GM12878 (cell line): ENCODE measurements around the gene MARCHF4. TPM values are rescaled to one million over a fixed set of nuclear protein-coding genes. Genes with fewer than 3 reads are reported as not detected.

ENCODE experiments used
- ATAC-seq: fragments of 200-7000 bp; cut with Tn5 transposase; 3 replicates; pipeline ENCODE4 v1.9.1; 2020; ENCODE audit warnings: mild to moderate bottlenecking, moderate library complexity
- BruUV-seq: library from RNA; stranded (reverse); fragments of 400-500 nt; replicated peaks from 2 replicates; lab custom pipeline; 2021; lab: Mats Ljungman, UMichigan
- CTCF ChIA-PET: fragments of 300-600 bp; sonication (Branson Sonifier 250); formaldehyde crosslinking; extraction: SDS; loops from one replicate; lab custom pipeline; 2021; ENCODE audit warnings: inconsistent platforms; lab: Yijun Ruan, JAX
- POLR2A ChIA-PET: fragments of 350-600 bp; formaldehyde crosslinking; extraction: SDS; loops from one replicate; lab custom pipeline; 2021; ENCODE audit warnings: inconsistent platforms; lab: Charles Lee
- RAD21 ChIA-PET: fragments of 300-600 bp; sonication (Branson Sonifier 250); formaldehyde crosslinking; loops from one replicate; lab custom pipeline; 2023; ENCODE audit warnings: antibody characterized with exemption; ENCODE audit not compliant: unreplicated experiment; lab: Charles Lee
- SMC1A ChIA-PET: fragments of 300-600 bp; sonication (Branson Sonifier 250); formaldehyde crosslinking; loops from one replicate; lab custom pipeline; 2023; ENCODE audit not compliant: unreplicated experiment, uncharacterized antibody; lab: Charles Lee
- DNase-seq: peaks from one replicate; pipeline ENCODE4 v3.0.0-alpha.2; 2011; ENCODE audit warnings: low read depth, low spot score
- FAIRE-seq: peaks from 3 replicates; lab custom pipeline; 2011; peaks lifted over from hg19 to GRCh38; lab: Jason Lieb, UNC
- H2AFZ ChIP-seq: 2 replicates; pipeline ENCODE4 v1.6.0; 2011; ENCODE audit warnings: low read depth, low read length, control low read depth; ENCODE audit not compliant: control insufficient read depth
- H3K27ac ChIP-seq: 2 replicates; pipeline ENCODE4 v1.5.1; 2011; ENCODE audit warnings: control low read depth; ENCODE audit not compliant: control insufficient read depth, insufficient read depth
- H3K27me3 ChIP-seq, 2 experiments: replicated peaks in 1 of 2; 2 replicates each; pipeline versions ENCODE4 v1.6.0 to v1.6.1; 2011; ENCODE audit warnings: low read length in 1 of 2; ENCODE audit not compliant: control insufficient read depth in 2 of 2, insufficient read depth in 2 of 2
- H3K36me3 ChIP-seq, 2 experiments: 2 replicates each; pipeline ENCODE4 v1.5.1; 2011; ENCODE audit warnings: low read length in 1 of 2; ENCODE audit not compliant: control insufficient read depth in 2 of 2, insufficient read depth in 2 of 2
- H3K4me1 ChIP-seq: 2 replicates; pipeline ENCODE4 v1.6.1; 2011; ENCODE audit warnings: mild to moderate bottlenecking, low read length, moderate library complexity, mixed read lengths; ENCODE audit not compliant: control insufficient read depth, insufficient read depth
- H3K4me2 ChIP-seq: 2 replicates; pipeline ENCODE4 v1.6.0; 2011; ENCODE audit warnings: control low read depth; ENCODE audit not compliant: control insufficient read depth, insufficient read depth
- H3K4me3 ChIP-seq: fragments of 200-600 bp; sonication (generic); 2 replicates; pipeline ENCODE4 v1.5.1; 2016
- H3K79me2 ChIP-seq: 2 replicates; pipeline ENCODE4 v1.6.0; 2011; ENCODE audit warnings: low read length; ENCODE audit not compliant: control insufficient read depth, insufficient read depth
- H3K9ac ChIP-seq: 2 replicates; pipeline ENCODE4 v1.8.0; 2011; ENCODE audit warnings: low read length, control low read depth, mixed read lengths; ENCODE audit not compliant: control insufficient read depth, insufficient read depth
- H3K9me3 ChIP-seq: replicated peaks from 3 replicates; pipeline ENCODE4 v1.5.1; 2011; ENCODE audit warnings: mild to moderate bottlenecking, low read length; ENCODE audit not compliant: control insufficient read depth, insufficient read depth
- H4K20me1 ChIP-seq: 2 replicates; pipeline ENCODE4 v1.6.0; 2011; ENCODE audit not compliant: control insufficient read depth, insufficient read depth
- FOXK2 ChIP-seq: fragments of 450-650 bp; IDR thresholded peaks from 2 replicates; pipeline ENCODE4 v1.6.1; 2017; ENCODE audit warnings: mild to moderate bottlenecking, moderate library complexity
- IKZF2 ChIP-seq, 2 experiments: fragments of 450-650 bp; IDR thresholded peaks; 2 replicates each; pipeline ENCODE4 v1.6.1; 2017; ENCODE audit warnings: mild to moderate bottlenecking in 2 of 2, moderate library complexity in 2 of 2
- NFYA ChIP-seq: IDR thresholded peaks from 2 replicates; pipeline ENCODE4 v1.6.1; 2011; ENCODE audit warnings: low read depth, mild to moderate bottlenecking, low read length, improper control_type of control experiment, borderline replicate concordance
- PAX5 ChIP-seq: IDR thresholded peaks from 2 replicates; pipeline ENCODE4 v1.6.1; 2011; ENCODE audit warnings: low read depth, low read length, borderline replicate concordance
- ZNF217 ChIP-seq: fragments of 450-650 bp; IDR thresholded peaks from 2 replicates; pipeline ENCODE4 v1.6.1; 2017; ENCODE audit warnings: antibody characterized with exemption, mild to moderate bottlenecking
- WGBS: methylation state at CpG from one replicate; pipeline ENCODE4 v1.1.6; 2016; ENCODE audit warnings: low lambda C conversion rate; ENCODE audit not compliant: insufficient replicate concordance, insufficient coverage; ENCODE audit errors: missing lambda C conversion rate; 5-methylcytosine and 5-hydroxymethylcytosine counted together
- in situ Hi-C: fragments of 300-500 bp; cut with MboI; formaldehyde crosslinking; loops from 9 replicates; pipeline ENCODE4 v1.14.3; 2018; ENCODE audit warnings: mixed read lengths
- intact Hi-C: fragments of 100-400 bp; cut with micrococcal nuclease; formaldehyde crosslinking; loops from one replicate; pipeline ENCODE4 v1.14.2; 2022; ENCODE audit not compliant: unreplicated experiment
- polyA plus RNA-seq, 11 experiments: library from polyadenylated mRNA; depleted of rRNA in 4 of 11; unstranded in 6 of 11; stranded (reverse) in 5 of 11; fragments of >200 nt; fragmentation: Nextera tagmentation in 4 of 11; fragmentation: Illumina TruSeq in 1 of 11; extraction: Ambion mirVana in 4 of 11; extraction: Trizol in 1 of 11; gene quantifications; 1 replicate in 1 of 11; 2 replicates in 10 of 11; pipeline versions ENCODE4 v1.2.1 to v1.2.3, GENCODE V29; 2011 to 2016; ENCODE audit warnings: inconsistent platforms in 2 of 11, missing spikeins in 2 of 11, low read depth in 1 of 11
- total RNA-seq, 4 experiments: library from RNA; depleted of rRNA in 3 of 4; stranded (reverse); fragments of >200 nt in 3 of 4; fragmentation: Illumina TruSeq in 1 of 4; extraction: Trizol in 1 of 4; gene quantifications; 2 replicates each; pipeline versions ENCODE4 v1.2.1 to v1.2.3, GENCODE V29; 2013 to 2021
- TF ChIP-seq, protein P1 (sequence below): IDR thresholded peaks from 2 replicates; pipeline ENCODE4 v1.6.1; 2012; ENCODE audit warnings: low read length, inconsistent platforms
- TF ChIP-seq, protein P2 (sequence below): IDR thresholded peaks from 2 replicates; pipeline ENCODE4 v1.6.1; 2012; ENCODE audit warnings: low read depth, low read length, improper control_type of control experiment
- TF ChIP-seq, protein P3 (sequence below): fragments of 450-650 bp; IDR thresholded peaks from 2 replicates; pipeline ENCODE4 v1.6.1; 2014; ENCODE audit warnings: mild to moderate bottlenecking

MARCHF4 gene
- total and polyA plus RNA-seq, 10 of the 15 experiments (the other 5 are each of a cell fraction or from before 2014, with no cell fraction given), result not detected

DNA sequence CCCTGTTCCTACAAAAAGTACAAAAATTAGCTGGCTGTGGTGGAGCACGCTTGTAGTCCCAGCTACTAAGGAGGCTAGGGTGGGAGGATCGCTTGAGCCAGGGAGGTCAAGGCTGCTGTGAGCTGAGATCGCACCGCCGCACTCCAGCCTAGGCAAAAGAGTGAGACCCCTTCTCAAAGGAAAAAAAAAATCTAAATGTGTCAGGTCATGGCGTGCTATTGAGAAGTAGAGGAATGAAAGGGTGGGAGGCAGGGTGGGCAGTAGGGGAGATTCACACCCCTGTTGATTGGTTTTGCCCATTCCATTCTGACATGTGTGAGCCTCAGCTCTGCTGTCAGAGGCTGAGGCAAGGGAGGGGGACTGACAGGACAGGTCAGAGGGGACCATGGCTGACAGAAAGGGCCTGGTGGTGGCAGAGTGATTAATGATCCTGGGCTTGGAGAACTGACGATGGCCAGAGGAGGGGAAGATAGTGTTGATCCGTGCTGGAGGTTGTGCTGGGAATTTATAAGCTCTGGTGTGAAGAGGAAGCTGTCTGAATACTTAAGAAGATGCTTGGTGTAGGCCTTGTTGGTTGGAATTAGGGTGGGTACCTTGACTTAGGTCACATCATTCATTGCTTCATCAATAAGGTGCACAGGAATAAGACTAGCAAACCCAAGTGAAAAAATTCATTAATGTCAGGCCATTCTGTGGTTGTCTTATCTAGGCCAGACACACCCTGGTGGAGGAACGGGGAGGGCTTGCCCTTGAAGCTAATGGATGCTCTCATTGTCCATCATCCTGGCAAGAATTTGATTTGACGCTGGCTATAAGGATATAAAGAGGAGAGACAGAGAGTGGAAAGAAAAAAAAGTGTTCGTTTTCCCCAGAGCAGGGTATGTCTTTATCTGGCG, 20.9 kb upstream of the MARCHF4 start:
- CTCF ChIA-PET, result no interaction called here
- H3K27ac ChIP-seq, result no peak overlapping the region
- intact Hi-C loops, result no loop called here
- DNase-seq (no peak), ATAC-seq (no peak)
- H3K27me3 ChIP-seq, result no peaks in the 10 kb centered on the region; a peak in 1 of 4 replicates
- no peaks in the 10 kb centered on the region for H3K4me1 ChIP-seq
- H3K9me3 ChIP-seq, result no peaks in the 10 kb centered on the region
- no peak overlapping the region for H3K4me3 ChIP-seq
- 51% methylated on average over 12 of the region's 12 CpGs for WGBS
- TF ChIP-seq, protein P1, sequence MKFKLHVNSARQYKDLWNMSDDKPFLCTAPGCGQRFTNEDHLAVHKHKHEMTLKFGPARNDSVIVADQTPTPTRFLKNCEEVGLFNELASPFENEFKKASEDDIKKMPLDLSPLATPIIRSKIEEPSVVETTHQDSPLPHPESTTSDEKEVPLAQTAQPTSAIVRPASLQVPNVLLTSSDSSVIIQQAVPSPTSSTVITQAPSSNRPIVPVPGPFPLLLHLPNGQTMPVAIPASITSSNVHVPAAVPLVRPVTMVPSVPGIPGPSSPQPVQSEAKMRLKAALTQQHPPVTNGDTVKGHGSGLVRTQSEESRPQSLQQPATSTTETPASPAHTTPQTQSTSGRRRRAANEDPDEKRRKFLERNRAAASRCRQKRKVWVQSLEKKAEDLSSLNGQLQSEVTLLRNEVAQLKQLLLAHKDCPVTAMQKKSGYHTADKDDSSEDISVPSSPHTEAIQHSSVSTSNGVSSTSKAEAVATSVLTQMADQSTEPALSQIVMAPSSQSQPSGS, result no peak
- TF ChIP-seq, protein P2, sequence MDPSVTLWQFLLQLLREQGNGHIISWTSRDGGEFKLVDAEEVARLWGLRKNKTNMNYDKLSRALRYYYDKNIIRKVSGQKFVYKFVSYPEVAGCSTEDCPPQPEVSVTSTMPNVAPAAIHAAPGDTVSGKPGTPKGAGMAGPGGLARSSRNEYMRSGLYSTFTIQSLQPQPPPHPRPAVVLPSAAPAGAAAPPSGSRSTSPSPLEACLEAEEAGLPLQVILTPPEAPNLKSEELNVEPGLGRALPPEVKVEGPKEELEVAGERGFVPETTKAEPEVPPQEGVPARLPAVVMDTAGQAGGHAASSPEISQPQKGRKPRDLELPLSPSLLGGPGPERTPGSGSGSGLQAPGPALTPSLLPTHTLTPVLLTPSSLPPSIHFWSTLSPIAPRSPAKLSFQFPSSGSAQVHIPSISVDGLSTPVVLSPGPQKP, result no peak
- no peak for TF ChIP-seq PAX5
- TF ChIP-seq, protein P3, sequence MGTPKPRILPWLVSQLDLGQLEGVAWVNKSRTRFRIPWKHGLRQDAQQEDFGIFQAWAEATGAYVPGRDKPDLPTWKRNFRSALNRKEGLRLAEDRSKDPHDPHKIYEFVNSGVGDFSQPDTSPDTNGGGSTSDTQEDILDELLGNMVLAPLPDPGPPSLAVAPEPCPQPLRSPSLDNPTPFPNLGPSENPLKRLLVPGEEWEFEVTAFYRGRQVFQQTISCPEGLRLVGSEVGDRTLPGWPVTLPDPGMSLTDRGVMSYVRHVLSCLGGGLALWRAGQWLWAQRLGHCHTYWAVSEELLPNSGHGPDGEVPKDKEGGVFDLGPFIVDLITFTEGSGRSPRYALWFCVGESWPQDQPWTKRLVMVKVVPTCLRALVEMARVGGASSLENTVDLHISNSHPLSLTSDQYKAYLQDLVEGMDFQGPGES, result no peak
- no peak for TF ChIP-seq IKZF2 (IDR thresholded peaks at IDR 0.05)
- TF ChIP-seq NFYA, result no peak
- no peak for TF ChIP-seq FOXK2
- no peak for TF ChIP-seq ZNF217
- TF ChIP-seq, all 136 proteins: peak for 0
- SMC1A ChIA-PET, result interaction anchor here (1.0 kb wide), 1 partner anchor 211 kb away, joined by 3 read pairs; no protein-coding TSS in a partner anchor
- no peaks in the 10 kb centered on the region for H3K36me3 ChIP-seq
- no peak overlapping the region for H3K4me2 ChIP-seq
- RAD21 ChIA-PET, result no interaction called here
- no TSS peak for BruUV-seq
- H3K79me2 ChIP-seq, result no peaks in the 10 kb centered on the region
- no peaks in the 10 kb centered on the region for H4K20me1 ChIP-seq
- in situ Hi-C loops, result no loop called here
- POLR2A ChIA-PET, result no interaction called here
- no peak overlapping the region for H2AFZ ChIP-seq
- H3K9ac ChIP-seq, result no peak overlapping the region
- no peak for FAIRE-seq
